Measurements from ENCODE around the gene AP3B1.

AP3B1 gene

DNA sequence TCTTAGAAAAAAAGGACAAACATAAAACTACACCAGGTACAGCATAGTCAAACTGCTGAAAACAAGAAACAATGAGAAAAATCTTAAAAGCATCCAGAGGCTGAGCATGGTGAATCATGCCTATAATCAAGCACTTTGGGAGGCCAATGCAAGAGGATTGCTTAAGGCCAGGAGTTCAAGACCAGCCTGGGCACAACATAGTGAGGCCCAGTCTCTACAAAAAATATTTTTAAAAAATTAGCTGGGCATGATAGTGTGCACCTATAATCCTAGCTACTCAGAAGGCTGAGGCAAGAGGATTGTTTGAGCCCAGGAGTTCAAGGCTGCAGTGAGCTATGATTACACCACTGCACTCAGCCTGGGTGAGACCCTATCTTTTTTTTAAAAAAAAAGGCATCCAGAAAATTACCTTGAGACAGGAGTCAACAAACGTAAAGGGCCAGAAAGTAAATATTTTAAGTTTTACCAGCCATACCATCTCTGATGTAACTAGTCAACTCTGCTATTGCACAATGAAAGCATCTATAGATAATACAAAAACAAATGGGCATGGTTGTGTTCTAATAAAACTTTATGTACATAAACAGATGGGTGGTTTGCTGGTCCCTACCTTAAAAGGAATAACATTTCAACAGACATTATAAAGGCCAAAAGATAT, 19.8 kb downstream of the AP3B1 start:
- Histone ChIP-seq H3K4me1 (ENCODE audit: control insufficient read depth in 1 of 2, insufficient read depth in 2 of 2, low read length in 2 of 2) (peaks cover 0 to 17% of the 10 kb centered on the region in 2 donors), H3K27ac (ENCODE audit: low read depth, low read length) (no peak overlapping the region), H3K9ac (ENCODE audit: low read depth in 1 of 2, low read length in 2 of 2) (no peak overlapping the region), H3K36me3 (ENCODE audit: control insufficient read depth in 1 of 2, insufficient read depth in 2 of 2, low read length in 2 of 2) (no peaks in the 10 kb centered on the region), H3K9me3 (ENCODE audit: control insufficient read depth in 1 of 2, low read length in 2 of 2) (no peaks in the 10 kb centered on the region), H3K27me3 (ENCODE audit: control insufficient read depth in 1 of 2, insufficient read depth in 2 of 2, low read length in 2 of 2) (no peaks in the 10 kb centered on the region), H3K4me3 (ENCODE audit: low read depth in 1 of 2, low read length in 2 of 2) (no peak overlapping the region)

DNA sequence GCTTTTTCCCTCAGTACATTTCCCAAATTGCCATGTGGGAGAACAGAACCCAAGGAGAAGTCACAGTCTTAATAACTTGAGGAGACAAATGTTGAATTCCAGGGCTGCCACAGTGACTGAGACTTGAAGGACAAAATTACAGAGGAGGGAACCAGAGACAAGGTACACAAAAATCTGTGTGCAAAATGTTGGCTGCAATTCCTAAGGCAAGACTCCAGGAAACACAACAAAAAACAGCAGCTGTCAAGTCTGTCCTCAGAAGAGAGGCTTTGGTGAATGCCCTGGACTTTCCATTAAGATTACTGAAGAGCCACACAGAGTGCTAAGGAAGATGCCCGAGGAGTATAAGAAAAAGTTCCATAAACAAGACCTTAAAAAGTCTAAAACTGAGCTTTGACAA, 21.1 kb downstream of the AP3B1 start:
- Histone ChIP-seq H3K27me3 (ENCODE audit: control insufficient read depth in 1 of 2, insufficient read depth in 2 of 2, low read length in 2 of 2) (no peaks in the 10 kb centered on the region), H3K27ac (ENCODE audit: low read depth, low read length) (no peak overlapping the region), H3K4me1 (ENCODE audit: control insufficient read depth in 1 of 2, insufficient read depth in 2 of 2, low read length in 2 of 2) (peaks cover 0 to 12% of the 10 kb centered on the region in 2 donors), H3K9me3 (ENCODE audit: control insufficient read depth in 1 of 2, low read length in 2 of 2) (no peaks in the 10 kb centered on the region), H3K9ac (ENCODE audit: low read depth in 1 of 2, low read length in 2 of 2) (no peak overlapping the region), H3K4me3 (ENCODE audit: low read depth in 1 of 2, low read length in 2 of 2) (no peak overlapping the region), H3K36me3 (ENCODE audit: control insufficient read depth in 1 of 2, insufficient read depth in 2 of 2, low read length in 2 of 2) (no peaks in the 10 kb centered on the region)

DNA sequence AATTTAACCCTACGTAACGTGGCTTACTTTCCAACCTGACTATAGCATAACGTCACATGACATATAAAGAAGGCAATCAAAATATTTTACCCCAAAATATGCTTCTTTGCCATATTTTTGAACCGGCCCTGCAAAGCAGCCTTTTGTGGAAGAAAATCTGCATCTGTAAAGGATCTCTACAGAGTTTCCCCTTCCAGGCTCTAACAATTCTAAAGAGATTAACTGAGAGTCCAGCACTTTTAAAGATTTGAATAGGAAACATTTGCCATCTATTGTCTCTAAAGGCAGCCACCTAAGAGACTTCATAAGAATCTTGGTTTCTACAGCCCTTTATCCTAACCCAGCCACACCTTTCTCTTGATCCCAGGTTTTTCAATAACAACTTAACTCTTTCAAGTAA, 22.7 kb downstream of the AP3B1 start:
- no peaks in the 10 kb centered on the region for H3K4me1 ChIP-seq (ENCODE audit: control insufficient read depth in 1 of 2, insufficient read depth in 2 of 2, low read length in 2 of 2)
- no peaks in the 10 kb centered on the region for H3K9me3 ChIP-seq (ENCODE audit: control insufficient read depth in 1 of 2, low read length in 2 of 2)
- no peaks in the 10 kb centered on the region for H3K27me3 ChIP-seq (ENCODE audit: control insufficient read depth in 1 of 2, insufficient read depth in 2 of 2, low read length in 2 of 2)
- H3K4me3 ChIP-seq (ENCODE audit: low read depth in 1 of 2, low read length in 2 of 2), result no peak overlapping the region
- no peak overlapping the region for H3K27ac ChIP-seq (ENCODE audit: low read depth, low read length)
- H3K36me3 ChIP-seq (ENCODE audit: control insufficient read depth in 1 of 2, insufficient read depth in 2 of 2, low read length in 2 of 2), result no peaks in the 10 kb centered on the region
- H3K9ac ChIP-seq (ENCODE audit: low read depth in 1 of 2, low read length in 2 of 2), result no peak overlapping the region

DNA sequence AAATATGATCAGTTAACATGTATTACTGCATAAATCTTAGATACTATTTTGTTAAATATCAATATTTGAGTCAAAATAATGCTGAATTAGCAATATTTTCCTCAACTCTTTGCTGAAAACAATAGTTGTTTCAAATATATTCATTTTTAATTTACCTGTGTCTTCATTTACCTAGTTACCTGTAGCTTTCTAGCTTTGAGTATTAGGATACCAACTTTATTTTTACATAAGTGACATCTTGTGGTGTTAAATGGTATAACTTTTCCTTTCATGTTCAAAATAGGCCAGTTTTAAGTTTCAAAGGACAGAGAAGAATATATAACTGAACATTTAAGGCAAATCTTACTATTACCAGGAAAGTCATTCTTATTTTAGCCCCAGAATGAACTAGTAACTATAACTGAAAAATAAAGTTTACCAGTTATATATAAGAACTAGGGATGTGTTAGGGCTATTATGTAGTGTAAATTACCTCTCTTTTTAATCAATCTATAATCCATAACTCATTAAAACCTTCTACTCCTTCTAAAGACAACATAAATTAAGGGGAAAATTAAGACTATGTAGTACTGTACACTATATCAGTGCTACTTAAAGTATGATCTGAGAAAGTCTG, 25.3 kb downstream of the AP3B1 start:
- Histone ChIP-seq H3K36me3 (ENCODE audit: control insufficient read depth in 1 of 2, insufficient read depth in 2 of 2, low read length in 2 of 2) (peaks cover 0 to 10% of the 10 kb centered on the region in 2 donors), H3K27me3 (ENCODE audit: control insufficient read depth in 1 of 2, insufficient read depth in 2 of 2, low read length in 2 of 2) (no peaks in the 10 kb centered on the region), H3K4me3 (ENCODE audit: low read depth in 1 of 2, low read length in 2 of 2) (no peak overlapping the region), H3K4me1 (ENCODE audit: control insufficient read depth in 1 of 2, insufficient read depth in 2 of 2, low read length in 2 of 2) (no peaks in the 10 kb centered on the region), H3K27ac (ENCODE audit: low read depth, low read length) (no peak overlapping the region), H3K9me3 (ENCODE audit: control insufficient read depth in 1 of 2, low read length in 2 of 2) (no peaks in the 10 kb centered on the region), H3K9ac (ENCODE audit: low read depth in 1 of 2, low read length in 2 of 2) (no peak overlapping the region)

DNA sequence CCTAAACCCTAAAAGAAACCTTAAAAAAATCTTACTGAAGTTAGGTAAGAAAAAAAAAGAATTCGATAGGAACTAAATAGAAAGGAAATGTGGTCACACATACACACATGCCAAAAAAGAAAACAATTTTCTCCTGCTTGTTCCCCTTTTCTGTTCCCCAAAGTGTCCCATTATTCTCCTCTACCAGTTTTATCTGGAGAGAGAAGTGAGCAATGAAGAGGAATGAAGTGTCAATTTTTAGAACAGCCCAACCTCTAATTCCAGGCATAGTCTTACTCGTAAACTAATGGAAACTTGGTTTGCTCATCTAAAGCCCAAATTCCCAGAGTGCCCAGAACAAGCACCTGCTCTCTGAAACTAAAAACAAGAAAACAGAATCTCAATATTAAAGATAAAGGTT, 26.1 kb downstream of the AP3B1 start:
- Histone ChIP-seq H3K27me3 (ENCODE audit: control insufficient read depth in 1 of 2, insufficient read depth in 2 of 2, low read length in 2 of 2) (no peaks in the 10 kb centered on the region), H3K27ac (ENCODE audit: low read depth, low read length) (no peak overlapping the region), H3K9ac (ENCODE audit: low read depth in 1 of 2, low read length in 2 of 2) (no peak overlapping the region), H3K36me3 (ENCODE audit: control insufficient read depth in 1 of 2, insufficient read depth in 2 of 2, low read length in 2 of 2) (peaks cover 6 to 10% of the 10 kb centered on the region in 2 donors), H3K4me3 (ENCODE audit: low read depth in 1 of 2, low read length in 2 of 2) (no peak overlapping the region), H3K4me1 (ENCODE audit: control insufficient read depth in 1 of 2, insufficient read depth in 2 of 2, low read length in 2 of 2) (no peaks in the 10 kb centered on the region), H3K9me3 (ENCODE audit: control insufficient read depth in 1 of 2, low read length in 2 of 2) (no peaks in the 10 kb centered on the region)

DNA sequence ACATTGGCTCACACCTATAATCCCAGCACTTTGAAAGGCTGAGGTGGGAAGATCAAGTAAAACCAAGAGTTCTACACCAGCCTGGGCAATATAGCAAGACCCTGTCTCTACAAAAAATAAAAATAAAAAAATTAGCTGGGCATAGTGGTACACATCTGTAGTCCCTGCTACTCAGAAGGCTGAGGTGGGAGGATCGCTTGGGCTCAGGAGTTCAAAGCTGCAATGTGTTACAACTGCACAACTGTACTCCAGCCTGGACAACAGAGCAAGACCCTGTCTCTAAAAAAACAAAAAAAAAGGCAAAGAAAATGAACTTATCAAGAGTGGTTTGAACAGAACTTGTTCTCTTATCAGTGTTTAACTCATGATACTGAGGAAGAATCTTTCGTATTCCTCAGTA, 29.3 kb downstream of the AP3B1 start:
- peaks cover 10 to 18% of the 10 kb centered on the region in 2 donors for H3K36me3 ChIP-seq (ENCODE audit: control insufficient read depth in 1 of 2, insufficient read depth in 2 of 2, low read length in 2 of 2)
- H3K27me3 ChIP-seq (ENCODE audit: control insufficient read depth in 1 of 2, insufficient read depth in 2 of 2, low read length in 2 of 2), result no peaks in the 10 kb centered on the region
- no peak overlapping the region for H3K27ac ChIP-seq (ENCODE audit: low read depth, low read length)
- H3K4me1 ChIP-seq (ENCODE audit: control insufficient read depth in 1 of 2, insufficient read depth in 2 of 2, low read length in 2 of 2), result no peaks in the 10 kb centered on the region
- H3K9me3 ChIP-seq (ENCODE audit: control insufficient read depth in 1 of 2, low read length in 2 of 2), result no peaks in the 10 kb centered on the region
- no peak overlapping the region for H3K9ac ChIP-seq (ENCODE audit: low read depth in 1 of 2, low read length in 2 of 2)
- no peak overlapping the region for H3K4me3 ChIP-seq (ENCODE audit: low read depth in 1 of 2, low read length in 2 of 2)

DNA sequence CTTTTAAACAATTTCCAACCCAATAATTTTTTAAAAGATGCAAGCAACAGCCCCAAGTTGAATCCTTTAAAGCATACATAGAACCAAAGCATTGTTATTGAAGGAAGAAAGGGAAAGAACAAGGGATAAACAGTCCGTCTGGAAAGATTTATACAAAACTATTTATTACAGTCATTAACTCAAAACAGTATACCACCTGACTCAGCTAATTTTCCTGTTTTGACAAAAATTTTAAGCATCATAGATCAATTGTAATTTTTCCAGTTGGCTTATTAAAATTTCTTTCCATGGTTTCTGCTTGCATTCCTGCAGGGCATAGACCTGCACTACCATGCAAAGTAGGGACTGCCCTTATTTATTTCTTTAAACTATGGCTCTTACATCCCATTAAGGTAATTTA, 29.9 kb downstream of the AP3B1 start:
- Histone ChIP-seq H3K27ac (ENCODE audit: low read depth, low read length) (no peak overlapping the region), H3K9ac (ENCODE audit: low read depth in 1 of 2, low read length in 2 of 2) (no peak overlapping the region), H3K9me3 (ENCODE audit: control insufficient read depth in 1 of 2, low read length in 2 of 2) (no peaks in the 10 kb centered on the region), H3K36me3 (ENCODE audit: control insufficient read depth in 1 of 2, insufficient read depth in 2 of 2, low read length in 2 of 2) (peaks cover 10 to 18% of the 10 kb centered on the region in 2 donors), H3K4me3 (ENCODE audit: low read depth in 1 of 2, low read length in 2 of 2) (no peak overlapping the region), H3K4me1 (ENCODE audit: control insufficient read depth in 1 of 2, insufficient read depth in 2 of 2, low read length in 2 of 2) (no peaks in the 10 kb centered on the region), H3K27me3 (ENCODE audit: control insufficient read depth in 1 of 2, insufficient read depth in 2 of 2, low read length in 2 of 2) (no peaks in the 10 kb centered on the region)

DNA sequence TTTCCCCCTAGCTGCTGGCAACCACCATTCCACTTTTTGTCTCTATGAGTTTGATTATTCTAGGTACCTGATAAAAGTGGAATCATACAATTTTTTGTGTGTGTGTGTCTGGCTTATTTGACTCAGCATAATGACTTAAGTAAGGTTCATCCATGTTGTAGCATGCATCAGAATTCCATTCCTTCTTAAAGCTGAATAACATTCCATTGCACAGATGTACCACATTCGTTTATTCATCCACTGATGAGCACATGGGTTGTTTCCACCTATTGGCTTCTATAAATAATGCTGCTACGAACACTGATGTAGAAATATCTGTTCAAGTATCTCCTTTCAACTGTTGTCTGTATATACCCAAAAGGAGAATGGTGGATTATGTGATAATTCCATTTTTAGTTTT, 33.7 kb downstream of the AP3B1 start:
- Histone ChIP-seq H3K36me3 (ENCODE audit: control insufficient read depth in 1 of 2, insufficient read depth in 2 of 2, low read length in 2 of 2) (peaks cover 7 to 18% of the 10 kb centered on the region in 2 donors), H3K9ac (ENCODE audit: low read depth in 1 of 2, low read length in 2 of 2) (no peak overlapping the region), H3K27me3 (ENCODE audit: control insufficient read depth in 1 of 2, insufficient read depth in 2 of 2, low read length in 2 of 2) (no peaks in the 10 kb centered on the region), H3K4me1 (ENCODE audit: control insufficient read depth in 1 of 2, insufficient read depth in 2 of 2, low read length in 2 of 2) (no peaks in the 10 kb centered on the region), H3K4me3 (ENCODE audit: low read depth in 1 of 2, low read length in 2 of 2) (no peak overlapping the region), H3K9me3 (ENCODE audit: control insufficient read depth in 1 of 2, low read length in 2 of 2) (no peaks in the 10 kb centered on the region), H3K27ac (ENCODE audit: low read depth, low read length) (no peak overlapping the region)

DNA sequence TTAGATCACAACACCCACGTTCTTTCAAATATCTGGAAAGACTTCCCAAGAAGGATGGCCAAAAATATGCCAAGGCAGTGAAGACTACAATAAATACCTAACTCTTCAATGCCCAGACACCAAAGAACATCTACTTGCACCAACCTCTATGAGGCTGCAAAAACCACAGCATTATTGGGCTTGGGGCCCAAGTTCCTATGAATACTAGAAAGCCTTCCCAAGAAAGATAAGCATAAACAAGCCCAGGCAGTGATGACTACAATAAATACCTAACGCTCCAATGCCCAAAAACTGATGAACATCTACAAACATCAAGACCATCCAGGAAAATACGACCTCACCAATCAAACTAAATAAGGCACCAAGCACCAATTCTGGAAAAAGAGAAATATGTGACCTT, 41.3 kb downstream of the AP3B1 start:
- no peak overlapping the region for H3K4me3 ChIP-seq (ENCODE audit: low read depth in 1 of 2, low read length in 2 of 2)
- H3K36me3 ChIP-seq (ENCODE audit: control insufficient read depth in 1 of 2, insufficient read depth in 2 of 2, low read length in 2 of 2), result no peaks in the 10 kb centered on the region
- H3K9ac ChIP-seq (ENCODE audit: low read depth in 1 of 2, low read length in 2 of 2), result no peak overlapping the region
- H3K9me3 ChIP-seq (ENCODE audit: control insufficient read depth in 1 of 2, low read length in 2 of 2), result no peaks in the 10 kb centered on the region
- H3K4me1 ChIP-seq (ENCODE audit: control insufficient read depth in 1 of 2, insufficient read depth in 2 of 2, low read length in 2 of 2), result no peaks in the 10 kb centered on the region
- H3K27me3 ChIP-seq (ENCODE audit: control insufficient read depth in 1 of 2, insufficient read depth in 2 of 2, low read length in 2 of 2), result no peaks in the 10 kb centered on the region
- H3K27ac ChIP-seq (ENCODE audit: low read depth, low read length), result no peak overlapping the region

DNA sequence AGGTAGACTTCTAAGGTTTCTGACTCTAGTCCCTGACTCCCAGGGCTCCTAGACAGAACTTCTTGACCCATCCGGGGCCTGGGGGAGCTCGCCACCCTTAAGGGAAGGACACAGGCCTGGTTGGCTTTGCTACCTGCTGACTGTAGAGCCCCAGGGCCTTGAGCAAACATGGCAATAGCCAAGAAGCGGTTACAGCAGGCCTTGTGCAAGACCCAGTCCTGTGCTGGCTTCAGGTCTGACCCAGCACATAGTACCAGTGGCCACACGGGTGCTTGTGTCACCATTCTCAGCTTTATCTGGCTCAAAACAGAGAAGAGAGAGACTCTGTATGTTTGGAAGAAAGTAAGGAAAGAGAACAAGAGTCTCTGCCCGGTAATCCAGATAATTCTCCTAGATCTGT, 41.8 kb downstream of the AP3B1 start:
- Histone ChIP-seq H3K36me3 (ENCODE audit: control insufficient read depth in 1 of 2, insufficient read depth in 2 of 2, low read length in 2 of 2) (no peaks in the 10 kb centered on the region), H3K4me1 (ENCODE audit: control insufficient read depth in 1 of 2, insufficient read depth in 2 of 2, low read length in 2 of 2) (no peaks in the 10 kb centered on the region), H3K9me3 (ENCODE audit: control insufficient read depth in 1 of 2, low read length in 2 of 2) (no peaks in the 10 kb centered on the region), H3K27me3 (ENCODE audit: control insufficient read depth in 1 of 2, insufficient read depth in 2 of 2, low read length in 2 of 2) (no peaks in the 10 kb centered on the region), H3K9ac (ENCODE audit: low read depth in 1 of 2, low read length in 2 of 2) (no peak overlapping the region), H3K4me3 (ENCODE audit: low read depth in 1 of 2, low read length in 2 of 2) (no peak overlapping the region), H3K27ac (ENCODE audit: low read depth, low read length) (no peak overlapping the region)
